ENCODE measurements around the gene LRFN3.
A peak's percentile ranks its signal among the peaks of the same experiment; 100 is the strongest.
"Not testable (repeated sequence)": the region's sequence is repeated elsewhere in the genome, so short reads cannot be mapped to it uniquely, and the experiment has no call there.

Gene LRFN3

GRCh38 chr19:35908973-35909683 lies 27.0 kb upstream of the LRFN3 start:
- Histone ChIP-seq H4K20me1 (ENCODE audit: control insufficient read depth, insufficient read depth, low read depth, low read length) (no peaks in the 10 kb centered on the region), H3K79me2 (ENCODE audit: control insufficient read depth, low read length) (no peaks in the 10 kb centered on the region), H3K4me2 (ENCODE audit: low read length) (peak overlapping the region; percentile 94), H3K4me3 (ENCODE audit: low read length) (peak overlapping the region; percentile 69), H3K27me3 (ENCODE audit: control insufficient read depth, low read length) (no peaks in the 10 kb centered on the region), H3K27ac (ENCODE audit: low read depth, low read length) (peak overlapping the region; percentile 78), H3F3A (ENCODE audit: control insufficient read depth, insufficient read depth) (peaks cover 15% of the 10 kb centered on the region), H3K9me3 (ENCODE audit: control insufficient read depth, insufficient read depth, low read length) (no peaks in the 10 kb centered on the region), H3K9me2 (replicated peaks; ENCODE audit: control insufficient read depth, low read length) (no peaks in the 10 kb centered on the region), H3K36me3 (ENCODE audit: control insufficient read depth, low read length) (no peaks in the 10 kb centered on the region), H3K4me1 (ENCODE audit: control insufficient read depth, low read length) (peaks cover 66% of the 10 kb centered on the region)
- TF ChIP-seq EZH2phosphoT487 (IDR thresholded peaks at IDR 0.05; ENCODE audit: borderline replicate concordance, low read length), result no peak
- TF ChIP-seq CTCF (IDR thresholded peaks at IDR 0.05; ENCODE audit: low read depth, low read length, poor library complexity, severe bottlenecking), result no peak

DNA sequence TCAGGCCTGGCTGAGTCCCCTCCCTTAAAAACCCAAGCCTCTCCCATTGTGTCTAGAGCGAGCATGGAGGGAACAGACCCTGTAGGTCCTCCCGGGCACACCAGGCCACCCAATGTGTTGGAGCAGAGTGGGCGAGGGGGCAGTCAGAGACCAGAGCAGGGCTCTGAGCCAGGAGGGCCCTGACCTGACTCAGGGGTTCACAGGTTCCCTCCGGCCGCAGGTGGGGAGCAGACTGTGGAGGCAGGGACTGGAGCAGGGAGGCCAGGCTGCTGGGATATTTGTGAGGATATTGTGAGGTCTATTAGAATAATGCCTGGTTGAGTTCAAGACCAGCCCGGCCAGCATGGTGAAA lies 26.5 kb upstream of the LRFN3 start:
- peaks cover 10% of the 10 kb centered on the region for H3F3A ChIP-seq (ENCODE audit: control insufficient read depth, insufficient read depth)
- no peaks in the 10 kb centered on the region for H3K9me3 ChIP-seq (ENCODE audit: control insufficient read depth, insufficient read depth, low read length)
- H3K27me3 ChIP-seq (ENCODE audit: control insufficient read depth, low read length), result no peaks in the 10 kb centered on the region
- peak overlapping the region; percentile 78 for H3K27ac ChIP-seq (ENCODE audit: low read depth, low read length)
- H3K4me1 ChIP-seq (ENCODE audit: control insufficient read depth, low read length), result peaks cover 62% of the 10 kb centered on the region
- TF ChIP-seq EZH2phosphoT487 (IDR thresholded peaks at IDR 0.05; ENCODE audit: borderline replicate concordance, low read length), result no peak
- peak overlapping the region; percentile 69 for H3K4me3 ChIP-seq (ENCODE audit: low read length)
- no peaks in the 10 kb centered on the region for H3K79me2 ChIP-seq (ENCODE audit: control insufficient read depth, low read length)
- H3K36me3 ChIP-seq (ENCODE audit: control insufficient read depth, low read length), result no peaks in the 10 kb centered on the region
- H4K20me1 ChIP-seq (ENCODE audit: control insufficient read depth, insufficient read depth, low read depth, low read length), result no peaks in the 10 kb centered on the region
- H3K9me2 ChIP-seq (replicated peaks; ENCODE audit: control insufficient read depth, low read length), result no peaks in the 10 kb centered on the region
- H3K4me2 ChIP-seq (ENCODE audit: low read length), result peak overlapping the region; percentile 94

- not testable (repeated sequence) for H3F3A ChIP-seq (ENCODE audit: control insufficient read depth, insufficient read depth); H3K36me3 ChIP-seq (ENCODE audit: control insufficient read depth, low read length); H3K27me3 ChIP-seq (ENCODE audit: control insufficient read depth, low read length); H4K20me1 ChIP-seq (ENCODE audit: control insufficient read depth, insufficient read depth, low read depth, low read length); H3K9me2 ChIP-seq (replicated peaks; ENCODE audit: control insufficient read depth, low read length); H3K79me2 ChIP-seq (ENCODE audit: control insufficient read depth, low read length); H3K4me3 ChIP-seq (ENCODE audit: low read length); H3K27ac ChIP-seq (ENCODE audit: low read depth, low read length); H3K9me3 ChIP-seq (ENCODE audit: control insufficient read depth, insufficient read depth, low read length)
- Histone ChIP-seq H3K4me2 (ENCODE audit: low read length) (peak overlapping the region; percentile 94), H3K4me1 (ENCODE audit: control insufficient read depth, low read length) (peaks cover 60% of the 10 kb centered on the region)
These were observed 25.8 kb upstream of the LRFN3 start for GRCh38 chr19:35910355-35910754.

DNA sequence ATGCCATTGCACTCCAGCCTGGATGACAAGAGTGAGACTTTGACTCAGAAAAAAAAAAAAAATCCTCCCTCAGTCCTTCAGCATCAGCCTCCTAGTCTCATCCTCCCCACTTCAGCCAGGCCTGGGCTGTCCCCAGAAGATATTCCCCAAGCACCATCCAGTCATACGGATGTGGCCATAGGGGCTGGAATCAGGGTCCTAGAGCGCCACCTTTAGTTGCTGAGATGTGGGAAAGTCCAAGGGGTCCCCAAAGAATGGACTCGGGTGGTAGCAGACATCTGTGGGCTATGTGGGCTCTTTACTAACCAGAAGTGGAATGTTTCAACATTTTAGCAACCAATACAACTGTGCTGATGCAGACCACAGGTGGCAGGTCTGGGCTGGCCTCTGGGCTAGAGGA lies 25.0 kb upstream of the LRFN3 start:
- Histone ChIP-seq H3K4me3 (ENCODE audit: low read length) (no peak overlapping the region), H3K27ac (ENCODE audit: low read depth, low read length) (no peak overlapping the region), H3K4me2 (ENCODE audit: low read length) (peak overlapping the region; percentile 47), H3F3A (ENCODE audit: control insufficient read depth, insufficient read depth) (peaks cover 6% of the 10 kb centered on the region), H4K20me1 (ENCODE audit: control insufficient read depth, insufficient read depth, low read depth, low read length) (no peaks in the 10 kb centered on the region), H3K9me2 (replicated peaks; ENCODE audit: control insufficient read depth, low read length) (no peaks in the 10 kb centered on the region), H3K9me3 (ENCODE audit: control insufficient read depth, insufficient read depth, low read length) (no peaks in the 10 kb centered on the region), H3K4me1 (ENCODE audit: control insufficient read depth, low read length) (peaks cover 60% of the 10 kb centered on the region), H3K36me3 (ENCODE audit: control insufficient read depth, low read length) (no peaks in the 10 kb centered on the region), H3K79me2 (ENCODE audit: control insufficient read depth, low read length) (no peaks in the 10 kb centered on the region), H3K27me3 (ENCODE audit: control insufficient read depth, low read length) (no peaks in the 10 kb centered on the region)
- TF ChIP-seq EZH2phosphoT487 (IDR thresholded peaks at IDR 0.05; ENCODE audit: borderline replicate concordance, low read length), result no peak
- peak; percentile 53 for TF ChIP-seq CTCF (IDR thresholded peaks at IDR 0.05; ENCODE audit: low read depth, low read length, poor library complexity, severe bottlenecking)

Data from DOHH2 (cell line).